Chondrocyte (in vitro differentiated cells): ENCODE data around the gene ANXA9. TPM values are rescaled to one million over a fixed set of nuclear protein-coding genes. Genes with fewer than 3 reads are reported as not detected.

Experiments
- DNase-seq: peaks from one replicate; pipeline ENCODE4 v3.0.0; 2021; ENCODE audit warnings: mixed read lengths, low spot score
- H3K27ac Mint-ChIP-seq: one replicate; pipeline ENCODE4 v1.8.0; 2021; ENCODE audit warnings: mild to moderate bottlenecking, moderate library complexity, mixed read lengths; ENCODE audit not compliant: unreplicated experiment
- H3K27me3 Mint-ChIP-seq: 2 replicates; pipeline ENCODE4 v1.8.0; 2021; ENCODE audit warnings: low read depth, mixed read lengths
- H3K36me3 Mint-ChIP-seq: 2 replicates; pipeline ENCODE4 v1.8.0; 2021; ENCODE audit warnings: low read depth, mixed read lengths
- H3K4me1 Mint-ChIP-seq: 2 replicates; pipeline ENCODE4 v1.8.0; 2021; ENCODE audit warnings: low read depth, mild to moderate bottlenecking, mixed read lengths
- H3K4me3 Mint-ChIP-seq: one replicate; pipeline ENCODE4 v1.8.0; 2021; ENCODE audit warnings: mild to moderate bottlenecking, moderate library complexity, mixed read lengths; ENCODE audit not compliant: unreplicated experiment
- H3K9me3 Mint-ChIP-seq: 2 replicates; pipeline ENCODE4 v1.8.0; 2021; ENCODE audit warnings: low read depth, mixed read lengths
- total RNA-seq: library from RNA; stranded (reverse); gene quantifications from 3 replicates; pipeline ENCODE4 v1.2.1, GENCODE V29; 2021
- TF ChIP-seq, protein P1 (sequence below): fragments of 200-600 bp; sonication (generic); IDR thresholded peaks from 2 replicates; pipeline ENCODE4 v1.5.0; 2021; ENCODE audit warnings: antibody characterized with exemption, mild to moderate bottlenecking, moderate library complexity

The ANXA9 gene
- total RNA-seq, 1 donor from 2014 or later: not detected

DNA sequence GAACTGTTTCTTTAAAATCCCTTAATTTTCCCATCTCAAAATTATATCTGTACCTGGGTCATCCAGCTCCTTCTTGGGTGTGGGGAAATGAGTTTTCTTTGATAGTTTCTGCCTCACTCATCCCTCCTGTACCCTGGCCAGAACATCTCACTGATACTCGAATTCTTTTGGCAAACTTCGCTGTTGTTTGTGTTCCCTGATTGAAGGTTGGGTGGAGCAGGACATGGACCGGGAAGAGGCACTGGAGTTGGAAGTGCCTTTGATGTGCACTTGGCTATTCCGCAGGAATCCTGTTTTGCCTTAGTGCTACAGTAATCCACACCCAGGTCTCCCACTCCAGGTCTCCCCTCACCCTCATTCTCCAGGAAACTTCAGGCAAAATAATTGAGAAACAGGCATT is 13.4 kb downstream of the ANXA9 start:
- peaks cover 11% of the 10 kb centered on the region for H3K4me1 Mint-ChIP-seq
- TF ChIP-seq, protein P1, sequence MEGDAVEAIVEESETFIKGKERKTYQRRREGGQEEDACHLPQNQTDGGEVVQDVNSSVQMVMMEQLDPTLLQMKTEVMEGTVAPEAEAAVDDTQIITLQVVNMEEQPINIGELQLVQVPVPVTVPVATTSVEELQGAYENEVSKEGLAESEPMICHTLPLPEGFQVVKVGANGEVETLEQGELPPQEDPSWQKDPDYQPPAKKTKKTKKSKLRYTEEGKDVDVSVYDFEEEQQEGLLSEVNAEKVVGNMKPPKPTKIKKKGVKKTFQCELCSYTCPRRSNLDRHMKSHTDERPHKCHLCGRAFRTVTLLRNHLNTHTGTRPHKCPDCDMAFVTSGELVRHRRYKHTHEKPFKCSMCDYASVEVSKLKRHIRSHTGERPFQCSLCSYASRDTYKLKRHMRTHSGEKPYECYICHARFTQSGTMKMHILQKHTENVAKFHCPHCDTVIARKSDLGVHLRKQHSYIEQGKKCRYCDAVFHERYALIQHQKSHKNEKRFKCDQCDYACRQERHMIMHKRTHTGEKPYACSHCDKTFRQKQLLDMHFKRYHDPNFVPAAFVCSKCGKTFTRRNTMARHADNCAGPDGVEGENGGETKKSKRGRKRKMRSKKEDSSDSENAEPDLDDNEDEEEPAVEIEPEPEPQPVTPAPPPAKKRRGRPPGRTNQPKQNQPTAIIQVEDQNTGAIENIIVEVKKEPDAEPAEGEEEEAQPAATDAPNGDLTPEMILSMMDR: no peak
- H3K4me3 Mint-ChIP-seq: no peak overlapping the region
- no peaks in the 10 kb centered on the region for H3K9me3 Mint-ChIP-seq
- DNase-seq: no peak
- H3K27ac Mint-ChIP-seq: no peak overlapping the region
- no peaks in the 10 kb centered on the region for H3K27me3 Mint-ChIP-seq
- peaks cover 6% of the 10 kb centered on the region for H3K36me3 Mint-ChIP-seq

DNA sequence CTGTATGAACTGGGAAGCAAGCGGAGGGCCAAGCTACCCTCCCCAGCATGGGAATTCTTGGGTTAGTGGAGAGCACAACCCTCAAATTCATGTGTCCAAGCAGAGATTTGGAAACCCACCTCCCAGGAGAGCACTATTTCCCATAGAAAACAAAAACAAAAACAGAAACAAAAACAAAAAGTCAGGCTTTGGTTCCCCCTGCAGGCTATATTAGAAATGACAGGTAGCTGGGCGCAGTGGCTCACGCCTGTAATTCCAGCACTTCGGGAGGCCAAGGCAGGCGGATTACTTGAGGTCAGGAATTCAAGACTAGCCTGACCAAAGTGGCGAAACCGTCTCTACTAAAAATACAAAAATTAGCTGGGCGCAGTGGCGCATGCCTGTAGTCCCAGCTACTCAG is 13.8 kb downstream of the ANXA9 start:
- Mint-ChIP-seq H3K36me3 (peaks cover 6% of the 10 kb centered on the region), H3K9me3 (no peaks in the 10 kb centered on the region), H3K27me3 (no peaks in the 10 kb centered on the region), H3K27ac (no peak overlapping the region), H3K4me1 (peaks cover 11% of the 10 kb centered on the region), H3K4me3 (no peak overlapping the region)
- TF ChIP-seq, protein P1: peak; percentile 91
- no peak for DNase-seq

DNA sequence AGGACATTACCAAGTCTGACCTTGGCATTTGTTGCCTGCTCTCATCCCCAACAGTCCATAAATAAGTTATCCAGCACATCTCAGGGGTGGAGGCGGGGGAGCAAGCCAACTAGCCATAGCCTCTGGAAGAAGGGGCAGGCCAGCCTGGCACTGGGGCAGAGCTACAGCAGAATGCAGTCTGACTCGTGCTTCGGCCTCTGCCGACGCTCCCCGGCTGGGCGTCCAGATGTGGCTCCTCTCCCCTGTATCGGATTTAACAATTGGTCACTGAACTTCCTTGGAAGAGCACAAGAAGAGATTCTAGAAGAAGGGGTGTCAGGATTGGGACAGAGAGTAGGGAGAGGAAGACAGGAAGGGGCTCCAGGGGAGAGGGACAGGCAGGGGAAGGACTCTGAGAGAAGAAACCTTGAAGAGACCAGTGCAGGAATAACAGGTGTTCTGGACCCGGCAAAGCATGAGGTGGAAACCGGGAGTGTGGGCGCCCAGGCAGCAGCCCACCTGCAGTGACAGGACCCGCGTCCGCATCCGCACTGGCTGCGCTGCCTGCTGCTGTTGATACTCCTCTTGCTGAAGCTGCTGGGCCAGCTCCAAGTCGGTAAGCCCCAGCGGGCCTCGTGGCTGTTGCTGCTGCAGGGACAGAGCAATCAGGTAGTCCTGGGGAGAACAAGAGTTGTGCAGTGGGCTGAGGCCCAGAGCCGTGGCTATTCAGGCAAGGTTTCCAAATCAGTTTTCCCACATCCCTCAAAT is 15.2 kb downstream of the ANXA9 start:
- H3K4me3 Mint-ChIP-seq: no peak overlapping the region
- TF ChIP-seq, protein P1: no peak
- DNase-seq: peak; percentile 79
- H3K4me1 Mint-ChIP-seq: peaks cover 11% of the 10 kb centered on the region
- H3K9me3 Mint-ChIP-seq: no peaks in the 10 kb centered on the region
- H3K36me3 Mint-ChIP-seq: peaks cover 13% of the 10 kb centered on the region
- no peak overlapping the region for H3K27ac Mint-ChIP-seq
- no peaks in the 10 kb centered on the region for H3K27me3 Mint-ChIP-seq

DNA sequence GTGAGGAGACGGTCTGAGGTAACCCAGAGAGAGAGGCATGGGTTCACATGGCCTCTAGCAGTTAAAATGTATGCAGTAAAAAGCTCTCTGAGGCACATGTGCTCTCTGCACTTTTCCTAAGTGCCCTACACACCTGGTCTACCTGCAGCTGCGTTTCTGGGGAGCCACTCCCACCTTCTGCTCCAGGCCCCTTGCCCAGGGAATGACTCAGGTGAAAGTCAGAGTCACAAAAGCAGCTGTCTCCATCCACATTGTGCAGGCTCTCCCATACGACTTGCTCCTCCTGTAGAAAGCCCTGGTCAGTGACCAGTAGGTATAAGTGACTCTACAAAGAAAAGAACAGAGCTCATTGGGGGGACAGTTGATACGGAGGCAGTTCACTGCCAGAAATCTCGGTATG is 15.9 kb downstream of the ANXA9 start:
- no peaks in the 10 kb centered on the region for H3K27me3 Mint-ChIP-seq
- DNase-seq: no peak
- no peak overlapping the region for H3K27ac Mint-ChIP-seq
- TF ChIP-seq, protein P1: no peak
- no peak overlapping the region for H3K4me3 Mint-ChIP-seq
- peaks cover 15% of the 10 kb centered on the region for H3K36me3 Mint-ChIP-seq
- H3K4me1 Mint-ChIP-seq: peaks cover 14% of the 10 kb centered on the region
- H3K9me3 Mint-ChIP-seq: no peaks in the 10 kb centered on the region

DNA sequence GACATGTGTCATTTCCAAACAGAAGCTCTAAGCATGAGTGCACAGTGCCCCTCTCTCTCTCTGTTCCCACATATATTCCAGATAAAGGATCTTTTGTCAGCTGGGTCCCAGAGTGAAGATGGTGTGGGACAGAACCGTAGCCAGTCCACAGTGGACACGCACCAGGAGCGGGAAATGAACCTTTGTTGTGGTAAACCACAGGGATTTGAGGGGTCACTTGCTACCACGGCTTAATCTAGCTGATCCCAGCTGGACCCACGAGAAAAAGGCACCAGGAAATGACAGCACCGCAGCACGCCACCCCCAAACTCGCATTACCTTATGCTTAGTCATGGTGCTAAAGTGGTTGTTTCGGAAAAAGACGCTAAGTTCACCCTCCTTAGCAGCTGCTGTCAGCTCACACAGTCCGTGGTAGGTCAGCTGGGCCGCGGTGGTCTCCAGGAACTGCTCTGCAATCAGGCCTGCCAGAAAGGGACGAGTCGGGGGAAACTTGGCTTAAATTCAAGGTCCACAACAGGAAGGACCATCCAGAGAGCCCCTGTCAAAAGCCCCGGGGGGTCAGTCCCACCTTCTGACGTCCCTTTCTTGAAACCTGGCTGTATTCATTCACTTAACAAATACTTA is 17.1 kb downstream of the ANXA9 start:
- peaks cover 15% of the 10 kb centered on the region for H3K36me3 Mint-ChIP-seq
- H3K9me3 Mint-ChIP-seq: no peaks in the 10 kb centered on the region
- H3K4me1 Mint-ChIP-seq: peaks cover 18% of the 10 kb centered on the region
- no peak for DNase-seq
- peak overlapping the region; percentile 73 for H3K27ac Mint-ChIP-seq
- TF ChIP-seq, protein P1: no peak
- H3K4me3 Mint-ChIP-seq: no peak overlapping the region
- no peaks in the 10 kb centered on the region for H3K27me3 Mint-ChIP-seq
